Upper lobe of left lung (tissue), 6 donors: ENCODE data around the gene AURKAIP1. TPM values are rescaled to one million over a fixed set of nuclear protein-coding genes. Genes with fewer than 3 reads are reported as not detected.

Experiments
- ATAC-seq, 2 donors: fragments of 200-7000 bp; cut with Tn5 transposase; one replicate each; pipeline ENCODE4 v1.9.1; 2022; ENCODE audit warnings: mild to moderate bottlenecking in 2 of 2, moderate library complexity in 2 of 2; ENCODE audit not compliant: low FRiP score in 2 of 2
- DNase-seq, 2 donors: peaks; one replicate each; pipeline ENCODE4 v3.0.0-alpha.2; 2019 to 2020
- H3K27ac ChIP-seq, 4 donors: fragments of 200-600 bp; sonication (generic); one replicate each; pipeline ENCODE4 v1.5.1; 2016 to 2019
- H3K27me3 ChIP-seq, 4 donors: fragments of 200-600 bp; sonication (generic); one replicate each; pipeline ENCODE4 v1.5.1; 2017 to 2019
- H3K36me3 ChIP-seq, 4 donors: fragments of 200-600 bp; sonication (generic); one replicate each; pipeline ENCODE4 v1.5.1; 2016 to 2019
- H3K4me1 ChIP-seq, 4 donors: fragments of 200-600 bp; sonication (generic); one replicate each; pipeline ENCODE4 v1.5.1; 2018 to 2019
- H3K4me3 ChIP-seq, 4 donors: fragments of 200-600 bp; sonication (generic); one replicate each; pipeline ENCODE4 v1.5.1; 2017 to 2019; ENCODE audit warnings: mild to moderate bottlenecking in 2 of 4, moderate library complexity in 1 of 4
- H3K9me3 ChIP-seq, 4 donors: fragments of 200-600 bp; sonication (generic); one replicate each; pipeline ENCODE4 v1.5.1; 2018 to 2019
- CTCF ChIP-seq, 6 experiments: fragments of 450-650 bp in 4 of 6; fragments of 200-600 bp in 2 of 6; sonication (generic) in 2 of 6; IDR thresholded peaks; one replicate each; pipeline ENCODE4 v1.5.1; 2016 to 2019; ENCODE audit warnings: antibody characterized with exemption in 6 of 6
- EP300 ChIP-seq, 4 donors: sonication (generic); formaldehyde crosslinking; IDR thresholded peaks; one replicate each; pipeline ENCODE4 v1.5.1; 2017; ENCODE audit warnings: antibody characterized with exemption in 4 of 4, control low read depth in 2 of 4
- POLR2AphosphoS5 ChIP-seq, 2 donors: sonication (generic); formaldehyde crosslinking; IDR thresholded peaks; one replicate each; pipeline ENCODE4 v1.5.1; 2017; ENCODE audit warnings: antibody characterized with exemption in 2 of 2
- WGBS, 2 donors: methylation state at CpG; one replicate each; pipeline ENCODE4 v1.1.5; 2017 to 2018; 5-methylcytosine and 5-hydroxymethylcytosine counted together
- total RNA-seq, 6 donors: library from RNA; depleted of rRNA in 4 of 6; stranded (reverse); fragments of >200 nt in 4 of 6; gene quantifications; one replicate each; pipeline versions ENCODE4 v1.1.0 to v1.2.1, GENCODE V29; 2016 to 2021
- donor health status: DM: no; HTN: no; CAD: no; lungs with moderate emphysema.
- donor health status: DM: no; HTN: yes; CAD: no; lungs with severe emphysema.

AURKAIP1 gene
- total RNA-seq, 6 donors from 2014 or later, result 76.0 to 149 (median 119) TPM

GRCh38 chr1:1324084-1324523, 50.9 kb downstream of the AURKAIP1 start:
- WGBS, 2 donors, result 1% methylated on average over 38 of the region's 41 CpGs; no CpG with 5 or more reads in 1 of the 2 donors
- peak overlapping the region; percentile 85 to 92 (median 89) for H3K27ac ChIP-seq
- peaks cover 29 to 60% (median 35%) of the 10 kb centered on the region in 4 donors for H3K4me1 ChIP-seq
- no peak for DNase-seq
- H3K36me3 ChIP-seq, result peaks cover 3 to 50% (median 31%) of the 10 kb centered on the region in 4 donors
- H3K27me3 ChIP-seq, result no peaks in the 10 kb centered on the region
- ATAC-seq, result no peak
- H3K4me3 ChIP-seq, result peak overlapping the region; percentile 78 to 100 (median 98)
- no peaks in the 10 kb centered on the region for H3K9me3 ChIP-seq
- TF ChIP-seq CTCF (IDR thresholded peaks at IDR 0.05), result no peak
- TF ChIP-seq EP300 (IDR thresholded peaks at IDR 0.05), result no peak
- no peak for TF ChIP-seq POLR2AphosphoS5 (IDR thresholded peaks at IDR 0.05)

Other genes starting within 250 kb of the AURKAIP1 start
- 10 to 100 TPM in 2 of 6 donors, 1 to 10 TPM in 3, under 1 TPM in 1; 0.86 to 14.5 (median 5.8) TPM for gene TTLL10, start 201.3 kb downstream of the AURKAIP1 start, total RNA-seq
- gene TNFRSF18, start 168.6 kb downstream of the AURKAIP1 start, total RNA-seq, result 1 to 10 TPM in 4 of 6 donors, under 1 TPM in 1, not detected in 1; 0.89 to 3.4 (median 2.1) TPM
- 10 to 100 TPM in 2 of 6 donors, 1 to 10 TPM in 3, under 1 TPM in 1; 0.46 to 15.4 (median 2.4) TPM for gene TNFRSF4, start 161.1 kb downstream of the AURKAIP1 start, total RNA-seq
- gene SDF4, start 143.2 kb downstream of the AURKAIP1 start, total RNA-seq, result 100 to 1,000 TPM in 5 of 6 donors, 10 to 100 TPM in 1; 79.0 to 172 (median 148) TPM
- gene B3GALT6, start 143.0 kb downstream of the AURKAIP1 start, total RNA-seq, result 10 to 100 TPM; 15.2 to 31.3 (median 19.9) TPM
- 1 to 10 TPM in 4 of 6 donors, not detected in 2; 1.9 to 6.3 (median 2.8) TPM for gene C1QTNF12, start 128.5 kb downstream of the AURKAIP1 start, total RNA-seq
- 10 to 100 TPM; 41.5 to 88.0 (median 50.5) TPM for gene UBE2J2, start 101.4 kb downstream of the AURKAIP1 start, total RNA-seq
- gene SCNN1D, start 94.8 kb downstream of the AURKAIP1 start, total RNA-seq, result 10 to 100 TPM in 1 of 6 donors, 1 to 10 TPM in 4, under 1 TPM in 1; 0.91 to 17.8 (median 2.7) TPM
- 100 to 1,000 TPM in 2 of 6 donors, 10 to 100 TPM in 4; 33.5 to 166 (median 60.1) TPM for gene ACAP3, start 67.3 kb downstream of the AURKAIP1 start, total RNA-seq
- gene PUSL1, start 66.6 kb downstream of the AURKAIP1 start, total RNA-seq, result 10 to 100 TPM; 16.8 to 38.8 (median 23.0) TPM
- 100 to 1,000 TPM in 2 of 6 donors, 10 to 100 TPM in 4; 71.7 to 267 (median 90.5) TPM for gene INTS11, start 50.5 kb downstream of the AURKAIP1 start, total RNA-seq
- 10 to 100 TPM; 14.7 to 41.6 (median 26.0) TPM for gene CPTP, start 50.4 kb downstream of the AURKAIP1 start, total RNA-seq
- 1 to 10 TPM in 1 of 6 donors, under 1 TPM in 5; 0.22 to 1.0 (median 0.79) TPM for gene TAS1R3, start 43.9 kb downstream of the AURKAIP1 start, total RNA-seq
- 100 to 1,000 TPM in 3 of 6 donors, 10 to 100 TPM in 3; 71.8 to 205 (median 90.6) TPM for gene DVL1, start 25.8 kb downstream of the AURKAIP1 start, total RNA-seq
- 100 to 1,000 TPM in 2 of 6 donors, 10 to 100 TPM in 4; 23.9 to 137 (median 63.4) TPM for gene MXRA8, start 16.7 kb downstream of the AURKAIP1 start, total RNA-seq
- 100 to 1,000 TPM; 131 to 897 (median 216) TPM for gene CCNL2, start 24.1 kb upstream of the AURKAIP1 start, total RNA-seq
- gene MRPL20, start 32.1 kb upstream of the AURKAIP1 start, total RNA-seq, result 100 to 1,000 TPM in 3 of 6 donors, 10 to 100 TPM in 3; 90.7 to 145 (median 101) TPM
- 10 to 100 TPM; 21.3 to 54.5 (median 34.7) TPM for gene ANKRD65, start 46.1 kb upstream of the AURKAIP1 start, total RNA-seq
- gene VWA1, start 60.5 kb upstream of the AURKAIP1 start, total RNA-seq, result 100 to 1,000 TPM in 2 of 6 donors, 10 to 100 TPM in 4; 41.8 to 108 (median 62.5) TPM
- 10 to 100 TPM in 5 of 6 donors, 1 to 10 TPM in 1; 9.2 to 20.9 (median 14.7) TPM for gene ATAD3C, start 74.5 kb upstream of the AURKAIP1 start, total RNA-seq
- 100 to 1,000 TPM in 1 of 6 donors, 10 to 100 TPM in 5; 19.9 to 120 (median 26.9) TPM for gene ATAD3B, start 96.6 kb upstream of the AURKAIP1 start, total RNA-seq
- gene ATAD3A, start 137.0 kb upstream of the AURKAIP1 start, total RNA-seq, result 10 to 100 TPM; 18.5 to 31.9 (median 24.0) TPM
- 1 to 10 TPM in 5 of 6 donors, not detected in 1; 1.8 to 3.6 (median 3.1) TPM for gene TMEM240, start 165.4 kb upstream of the AURKAIP1 start, total RNA-seq
- 100 to 1,000 TPM; 122 to 174 (median 146) TPM for gene SSU72, start 199.7 kb upstream of the AURKAIP1 start, total RNA-seq
- 10 to 100 TPM in 4 of 6 donors, 1 to 10 TPM in 2; 8.7 to 21.0 (median 12.4) TPM for gene FNDC10, start 224.9 kb upstream of the AURKAIP1 start, total RNA-seq
- 100 to 1,000 TPM in 3 of 6 donors, 10 to 100 TPM in 3; 52.7 to 284 (median 84.7) TPM for gene MIB2, start 240.3 kb upstream of the AURKAIP1 start, total RNA-seq